HUES6 (cell line): ENCODE data around the gene TBX18.

Source experiments
- H3K27ac ChIP-seq: 2 replicates; pipeline ENCODE4 v1.7.0; 2013; ENCODE audit warnings: low read depth, mild to moderate bottlenecking, low read length, inconsistent platforms
- H3K27me3 ChIP-seq: 2 replicates; pipeline ENCODE4 v1.6.1; 2013; ENCODE audit warnings: low read length; ENCODE audit not compliant: control insufficient read depth, insufficient read depth
- H3K36me3 ChIP-seq: 2 replicates; pipeline ENCODE4 v1.6.1; 2013; ENCODE audit warnings: low read length; ENCODE audit not compliant: control insufficient read depth, insufficient read depth
- H3K4me1 ChIP-seq: 2 replicates; pipeline ENCODE4 v1.6.1; 2013; ENCODE audit warnings: low read length; ENCODE audit not compliant: control insufficient read depth, insufficient read depth
- H3K4me3 ChIP-seq: 2 replicates; pipeline ENCODE4 v1.5.1; 2013; ENCODE audit warnings: low read depth, low read length
- H3K9ac ChIP-seq: one replicate; pipeline ENCODE4 v1.6.1; 2013; ENCODE audit warnings: mild to moderate bottlenecking, low read length
- H3K9me3 ChIP-seq: 2 replicates; pipeline ENCODE4 v1.6.1; 2013; ENCODE audit warnings: low read depth, low read length; ENCODE audit not compliant: control insufficient read depth, insufficient read depth

Gene TBX18

DNA sequence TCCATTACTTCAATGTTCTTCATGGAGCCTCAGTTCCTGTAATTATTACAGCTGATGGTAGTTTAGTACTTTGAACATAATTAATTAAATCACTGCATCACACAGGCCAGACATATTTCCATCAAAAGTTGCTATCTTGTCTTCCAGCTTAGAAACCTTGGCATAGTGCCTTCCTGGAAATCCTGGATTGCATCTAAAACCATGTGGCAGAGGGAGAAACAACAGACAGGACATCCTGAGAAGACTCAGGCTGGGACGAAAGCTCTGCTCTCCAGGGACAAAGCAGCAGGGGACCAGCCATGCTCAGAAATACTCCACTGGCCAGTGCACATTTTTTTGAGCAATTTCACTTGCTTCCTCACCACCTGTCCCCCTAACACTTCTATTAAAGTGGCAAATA is 55.3 kb downstream of the TBX18 start:
- no peak overlapping the region for H3K9ac ChIP-seq
- no peak overlapping the region for H3K27ac ChIP-seq
- H3K27me3 ChIP-seq, result no peaks in the 10 kb centered on the region
- H3K36me3 ChIP-seq, result no peaks in the 10 kb centered on the region
- H3K4me3 ChIP-seq, result no peak overlapping the region
- H3K9me3 ChIP-seq, result no peaks in the 10 kb centered on the region
- no peaks in the 10 kb centered on the region for H3K4me1 ChIP-seq

- Histone ChIP-seq H3K4me1 (no peaks in the 10 kb centered on the region), H3K9ac (no peak overlapping the region), H3K27ac (no peak overlapping the region), H3K27me3 (no peaks in the 10 kb centered on the region), H3K36me3 (no peaks in the 10 kb centered on the region), H3K9me3 (no peaks in the 10 kb centered on the region), H3K4me3 (no peak overlapping the region)
These were observed 57.2 kb downstream of the TBX18 start for GRCh38 chr6:84707171-84707570.

- Histone ChIP-seq H3K9me3 (peaks cover 7% of the 10 kb centered on the region; the same call in 1 of the 2 replicates), H3K9ac (no peak overlapping the region), H3K4me3 (no peak overlapping the region), H3K27me3 (no peaks in the 10 kb centered on the region), H3K36me3 (no peaks in the 10 kb centered on the region), H3K4me1 (no peaks in the 10 kb centered on the region), H3K27ac (no peak overlapping the region)
These were observed 68.2 kb downstream of the TBX18 start for GRCh38 chr6:84696166-84696565.

- Histone ChIP-seq H3K27me3 (no peaks in the 10 kb centered on the region), H3K9ac (no peak overlapping the region), H3K4me3 (no peak overlapping the region), H3K4me1 (no peaks in the 10 kb centered on the region), H3K36me3 (no peaks in the 10 kb centered on the region), H3K27ac (no peak overlapping the region), H3K9me3 (no peaks in the 10 kb centered on the region)
These were observed 72.3 kb downstream of the TBX18 start for GRCh38 chr6:84691978-84692623.

DNA sequence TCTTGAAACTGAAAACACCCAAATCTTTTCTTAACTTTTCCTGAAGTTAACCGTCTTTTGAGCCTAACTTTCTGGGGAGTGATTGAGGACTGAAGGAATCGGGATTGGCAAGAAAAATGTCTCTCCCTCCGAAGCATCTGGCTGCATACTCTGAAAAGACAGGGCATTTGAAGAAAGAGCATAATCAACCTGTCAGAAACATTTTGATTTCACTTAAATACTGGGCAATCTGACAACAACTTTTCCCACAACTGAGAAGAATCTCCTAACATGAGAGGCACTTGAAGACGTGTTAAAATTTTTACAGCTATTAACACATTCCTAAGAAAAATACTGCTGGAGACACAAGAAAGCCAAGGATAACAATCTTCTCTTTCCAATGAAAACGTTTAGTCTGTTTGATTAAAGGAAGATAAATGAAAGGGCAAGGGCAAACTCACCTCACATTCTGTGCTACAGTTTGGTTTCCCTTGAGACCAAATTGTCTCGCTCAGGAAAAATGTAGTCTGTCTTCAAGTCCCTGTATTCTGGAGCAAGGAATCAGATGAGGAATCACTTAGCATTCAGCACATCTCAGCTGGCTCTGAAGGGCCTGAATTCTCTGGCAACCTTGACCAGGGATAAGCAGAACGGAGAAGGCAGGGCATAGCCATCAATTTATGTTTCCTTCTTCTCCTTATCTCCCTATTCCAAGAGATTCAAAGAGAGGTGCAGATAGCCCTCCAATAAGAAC is 76.1 kb downstream of the TBX18 start:
- Histone ChIP-seq H3K4me3 (no peak overlapping the region), H3K27me3 (no peaks in the 10 kb centered on the region), H3K36me3 (no peaks in the 10 kb centered on the region), H3K9me3 (no peaks in the 10 kb centered on the region), H3K4me1 (no peaks in the 10 kb centered on the region), H3K27ac (no peak overlapping the region), H3K9ac (no peak overlapping the region)

- Histone ChIP-seq H3K27ac (no peak overlapping the region), H3K36me3 (no peaks in the 10 kb centered on the region), H3K9ac (no peak overlapping the region), H3K27me3 (no peaks in the 10 kb centered on the region), H3K4me3 (no peak overlapping the region), H3K9me3 (no peaks in the 10 kb centered on the region), H3K4me1 (no peaks in the 10 kb centered on the region)
These were observed 77.0 kb downstream of the TBX18 start for GRCh38 chr6:84687431-84687830.

DNA sequence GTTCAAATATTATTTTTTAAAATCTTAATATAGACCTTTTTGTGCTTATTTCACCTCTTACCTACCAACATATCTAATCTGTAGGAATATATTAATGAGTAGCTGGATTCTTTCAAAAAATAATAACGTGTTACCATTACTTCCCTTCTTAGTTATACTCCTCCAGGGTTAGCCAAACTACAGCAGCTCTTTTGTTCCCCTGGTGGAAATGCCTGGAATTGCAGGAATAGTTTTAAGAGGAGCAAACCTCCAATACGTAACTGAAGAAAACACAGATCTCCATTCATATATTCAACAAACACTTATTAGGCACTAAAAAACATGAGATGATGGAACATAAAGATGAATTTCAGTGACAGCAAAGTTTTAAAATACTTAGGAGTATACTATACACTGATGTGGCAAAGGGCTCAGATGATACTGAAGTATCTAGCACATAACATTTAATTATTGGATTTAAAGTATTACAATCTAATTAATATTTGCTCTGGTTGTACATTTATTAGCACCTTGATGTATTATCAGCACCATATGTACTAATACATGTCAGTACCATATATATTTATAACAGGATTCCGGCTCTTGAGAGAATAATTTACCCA is 78.3 kb downstream of the TBX18 start:
- H3K27me3 ChIP-seq, result no peaks in the 10 kb centered on the region
- no peak overlapping the region for H3K9ac ChIP-seq
- no peak overlapping the region for H3K4me3 ChIP-seq
- no peaks in the 10 kb centered on the region for H3K36me3 ChIP-seq
- H3K4me1 ChIP-seq, result no peaks in the 10 kb centered on the region
- H3K27ac ChIP-seq, result no peak overlapping the region
- no peaks in the 10 kb centered on the region for H3K9me3 ChIP-seq

DNA sequence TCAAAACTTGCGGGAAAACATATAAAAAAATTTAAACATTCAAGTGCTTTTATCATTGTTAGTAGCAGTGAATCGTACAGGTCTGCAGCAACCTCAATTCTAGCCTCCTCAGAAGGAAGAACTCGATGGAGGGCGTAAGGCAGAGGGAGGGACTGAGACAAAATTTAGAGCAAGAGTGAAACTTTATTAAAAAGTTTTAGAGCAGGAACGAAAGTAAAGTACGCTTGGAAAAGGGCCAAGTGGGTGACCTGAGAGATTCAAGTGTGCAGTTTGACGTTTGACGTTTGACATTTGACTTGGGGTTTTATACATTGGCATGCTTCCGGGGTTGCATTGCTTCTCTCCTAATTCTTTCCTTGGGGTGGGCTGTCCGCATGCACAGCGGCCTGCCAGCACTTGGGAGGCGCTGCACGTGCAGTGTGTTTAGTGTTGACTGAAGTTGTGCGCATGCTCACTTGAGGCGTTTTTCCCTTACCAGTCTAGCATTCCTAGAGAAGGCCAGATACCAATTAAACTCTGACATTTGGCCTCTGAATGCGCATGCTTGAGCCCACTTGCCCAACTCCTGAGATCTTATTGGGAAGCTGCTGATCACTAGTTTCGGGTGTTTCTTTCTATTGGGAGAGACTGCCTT is 82.6 kb downstream of the TBX18 start:
- Histone ChIP-seq H3K9ac (no peak overlapping the region), H3K4me1 (no peaks in the 10 kb centered on the region), H3K36me3 (no peaks in the 10 kb centered on the region), H3K4me3 (no peak overlapping the region), H3K9me3 (no peaks in the 10 kb centered on the region), H3K27me3 (no peaks in the 10 kb centered on the region), H3K27ac (no peak overlapping the region)

- Histone ChIP-seq H3K9me3 (no peaks in the 10 kb centered on the region), H3K36me3 (no peaks in the 10 kb centered on the region)
These were observed 88.7 kb downstream of the TBX18 start for GRCh38 chr6:84675651-84676050.

DNA sequence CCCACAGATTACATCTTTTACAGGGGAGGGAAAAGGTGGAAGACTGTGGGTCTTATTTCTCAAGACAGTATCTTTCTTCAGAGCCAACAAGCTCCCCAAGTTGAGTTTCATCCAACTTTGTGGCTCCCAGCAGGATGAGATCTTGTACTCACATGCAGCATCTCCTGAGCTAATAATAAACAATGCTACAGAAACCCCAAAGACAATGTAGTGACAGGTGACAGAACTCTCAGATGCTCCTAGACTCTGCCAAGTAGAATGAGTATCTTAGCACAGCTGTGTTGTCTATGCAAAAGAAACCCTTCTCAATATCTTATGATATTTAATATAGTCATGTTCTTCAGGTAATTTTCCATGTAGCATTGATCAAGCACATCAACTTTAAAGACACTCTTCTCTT is 90.0 kb downstream of the TBX18 start:
- Histone ChIP-seq H3K9ac (no peak overlapping the region), H3K36me3 (no peaks in the 10 kb centered on the region), H3K4me1 (no peaks in the 10 kb centered on the region), H3K4me3 (no peak overlapping the region), H3K27me3 (no peaks in the 10 kb centered on the region), H3K9me3 (no peaks in the 10 kb centered on the region), H3K27ac (no peak overlapping the region)

More at GRCh38 chr6:84675651-84676050, 88.7 kb downstream of the TBX18 start:
- no peak overlapping the region for H3K9ac ChIP-seq
- H3K4me3 ChIP-seq, result no peak overlapping the region
- H3K27me3 ChIP-seq, result no peaks in the 10 kb centered on the region
- no peak overlapping the region for H3K27ac ChIP-seq
- no peaks in the 10 kb centered on the region for H3K4me1 ChIP-seq

GRCh38 chr6:84671183-84671582 is 93.2 kb downstream of the TBX18 start:
- Histone ChIP-seq H3K9me3 (no peaks in the 10 kb centered on the region), H3K27me3 (no peaks in the 10 kb centered on the region), H3K4me1 (no peaks in the 10 kb centered on the region), H3K4me3 (no peak overlapping the region), H3K36me3 (no peaks in the 10 kb centered on the region), H3K27ac (no peak overlapping the region), H3K9ac (no peak overlapping the region)
